GM12878 (cell line): ENCODE results near the gene SRP72. TPM values are rescaled to one million over a fixed set of nuclear protein-coding genes. Genes with fewer than 3 reads are reported as not detected.

Experiments
- ATAC-seq: fragments of 200-7000 bp; cut with Tn5 transposase; 3 replicates; pipeline ENCODE4 v1.9.1; 2020; ENCODE audit warnings: mild to moderate bottlenecking, moderate library complexity
- BruUV-seq: library from RNA; stranded (reverse); fragments of 400-500 nt; replicated peaks from 2 replicates; lab custom pipeline; 2021; lab: Mats Ljungman, UMichigan
- CTCF ChIA-PET: fragments of 300-600 bp; sonication (Branson Sonifier 250); formaldehyde crosslinking; extraction: SDS; loops from one replicate; lab custom pipeline; 2021; ENCODE audit warnings: inconsistent platforms; lab: Yijun Ruan, JAX
- POLR2A ChIA-PET: fragments of 350-600 bp; formaldehyde crosslinking; extraction: SDS; loops from one replicate; lab custom pipeline; 2021; ENCODE audit warnings: inconsistent platforms; lab: Charles Lee
- RAD21 ChIA-PET: fragments of 300-600 bp; sonication (Branson Sonifier 250); formaldehyde crosslinking; loops from one replicate; lab custom pipeline; 2023; ENCODE audit warnings: antibody characterized with exemption; ENCODE audit not compliant: unreplicated experiment; lab: Charles Lee
- SMC1A ChIA-PET: fragments of 300-600 bp; sonication (Branson Sonifier 250); formaldehyde crosslinking; loops from one replicate; lab custom pipeline; 2023; ENCODE audit not compliant: unreplicated experiment, uncharacterized antibody; lab: Charles Lee
- DNase-seq: peaks from one replicate; pipeline ENCODE4 v3.0.0-alpha.2; 2011; ENCODE audit warnings: low read depth, low spot score
- FAIRE-seq: peaks from 3 replicates; lab custom pipeline; 2011; peaks lifted over from hg19 to GRCh38; lab: Jason Lieb, UNC
- H2AFZ ChIP-seq: 2 replicates; pipeline ENCODE4 v1.6.0; 2011; ENCODE audit warnings: low read depth, low read length, control low read depth; ENCODE audit not compliant: control insufficient read depth
- H3K27ac ChIP-seq: 2 replicates; pipeline ENCODE4 v1.5.1; 2011; ENCODE audit warnings: control low read depth; ENCODE audit not compliant: control insufficient read depth, insufficient read depth
- H3K27me3 ChIP-seq, 2 experiments: replicated peaks in 1 of 2; 2 replicates each; pipeline versions ENCODE4 v1.6.0 to v1.6.1; 2011; ENCODE audit warnings: low read length in 1 of 2; ENCODE audit not compliant: control insufficient read depth in 2 of 2, insufficient read depth in 2 of 2
- H3K36me3 ChIP-seq, 2 experiments: 2 replicates each; pipeline ENCODE4 v1.5.1; 2011; ENCODE audit warnings: low read length in 1 of 2; ENCODE audit not compliant: control insufficient read depth in 2 of 2, insufficient read depth in 2 of 2
- H3K4me1 ChIP-seq: 2 replicates; pipeline ENCODE4 v1.6.1; 2011; ENCODE audit warnings: mild to moderate bottlenecking, low read length, moderate library complexity, mixed read lengths; ENCODE audit not compliant: control insufficient read depth, insufficient read depth
- H3K4me2 ChIP-seq: 2 replicates; pipeline ENCODE4 v1.6.0; 2011; ENCODE audit warnings: control low read depth; ENCODE audit not compliant: control insufficient read depth, insufficient read depth
- H3K4me3 ChIP-seq: fragments of 200-600 bp; sonication (generic); 2 replicates; pipeline ENCODE4 v1.5.1; 2016
- H3K79me2 ChIP-seq: 2 replicates; pipeline ENCODE4 v1.6.0; 2011; ENCODE audit warnings: low read length; ENCODE audit not compliant: control insufficient read depth, insufficient read depth
- H3K9ac ChIP-seq: 2 replicates; pipeline ENCODE4 v1.8.0; 2011; ENCODE audit warnings: low read length, control low read depth, mixed read lengths; ENCODE audit not compliant: control insufficient read depth, insufficient read depth
- H3K9me3 ChIP-seq: replicated peaks from 3 replicates; pipeline ENCODE4 v1.5.1; 2011; ENCODE audit warnings: mild to moderate bottlenecking, low read length; ENCODE audit not compliant: control insufficient read depth, insufficient read depth
- H4K20me1 ChIP-seq: 2 replicates; pipeline ENCODE4 v1.6.0; 2011; ENCODE audit not compliant: control insufficient read depth, insufficient read depth
- BCL11A ChIP-seq: IDR thresholded peaks from 2 replicates; pipeline ENCODE4 v1.6.1; 2011; ENCODE audit warnings: low read depth, low read length
- EP300 ChIP-seq, 2 experiments: fragments of 150-350 bp in 1 of 2; IDR thresholded peaks; 2 replicates each; pipeline ENCODE4 v1.6.1; 2011 to 2012; ENCODE audit warnings: low read depth in 2 of 2, low read length in 2 of 2, borderline replicate concordance in 1 of 2, improper control_type of control experiment in 1 of 2, inconsistent platforms in 1 of 2; ENCODE audit not compliant: control insufficient read depth in 1 of 2
- HDAC2 ChIP-seq: fragments of 200-600 bp; sonication (generic); IDR thresholded peaks from 2 replicates; pipeline ENCODE4 v1.6.1; 2017
- HDGF ChIP-seq: fragments of 450-650 bp; IDR thresholded peaks from 2 replicates; pipeline ENCODE4 v1.6.1; 2016; ENCODE audit warnings: antibody characterized with exemption
- HSF1 ChIP-seq: fragments of 150-350 bp; IDR thresholded peaks from 2 replicates; pipeline ENCODE4 v1.6.1; 2014; ENCODE audit warnings: mild to moderate bottlenecking, low read depth, low read length
- KAT2A ChIP-seq: conservative IDR thresholded peaks from 2 replicates; pipeline ENCODE4 v1.6.1; 2011; ENCODE audit warnings: low read depth, low read length; ENCODE audit not compliant: control insufficient read depth
- NFXL1 ChIP-seq: fragments of 450-650 bp; IDR thresholded peaks from 2 replicates; pipeline ENCODE4 v1.6.1; 2017; ENCODE audit warnings: antibody characterized with exemption, mild to moderate bottlenecking, borderline replicate concordance
- NR2C1 ChIP-seq: fragments of 450-650 bp; IDR thresholded peaks from 2 replicates; pipeline ENCODE4 v1.6.1; 2017; ENCODE audit warnings: antibody characterized with exemption, mild to moderate bottlenecking, moderate library complexity
- PBX3 ChIP-seq: IDR thresholded peaks from 2 replicates; pipeline ENCODE4 v1.6.1; 2011; ENCODE audit warnings: mild to moderate bottlenecking, low read depth, low read length, moderate library complexity; ENCODE audit not compliant: insufficient replicate concordance
- PRDM15 ChIP-seq: fragments of 450-650 bp; formaldehyde crosslinking; IDR thresholded peaks from 2 replicates; pipeline ENCODE4 v1.4.0; 2020; ENCODE audit warnings: mild to moderate bottlenecking, moderate library complexity
- ZNF274 ChIP-seq: IDR thresholded peaks from one replicate; pipeline ENCODE4 v1.8.0; 2011; ENCODE audit not compliant: insufficient read length, insufficient read depth
- WGBS: methylation state at CpG from one replicate; pipeline ENCODE4 v1.1.6; 2016; ENCODE audit warnings: low lambda C conversion rate; ENCODE audit not compliant: insufficient replicate concordance, insufficient coverage; ENCODE audit errors: missing lambda C conversion rate; 5-methylcytosine and 5-hydroxymethylcytosine counted together
- in situ Hi-C: fragments of 300-500 bp; cut with MboI; formaldehyde crosslinking; loops from 9 replicates; pipeline ENCODE4 v1.14.3; 2018; ENCODE audit warnings: mixed read lengths
- intact Hi-C: fragments of 100-400 bp; cut with micrococcal nuclease; formaldehyde crosslinking; loops from one replicate; pipeline ENCODE4 v1.14.2; 2022; ENCODE audit not compliant: unreplicated experiment
- polyA plus RNA-seq, 11 experiments: library from polyadenylated mRNA; depleted of rRNA in 4 of 11; unstranded in 6 of 11; stranded (reverse) in 5 of 11; fragments of >200 nt; fragmentation: Nextera tagmentation in 4 of 11; fragmentation: Illumina TruSeq in 1 of 11; extraction: Ambion mirVana in 4 of 11; extraction: Trizol in 1 of 11; gene quantifications; 1 replicate in 1 of 11; 2 replicates in 10 of 11; pipeline versions ENCODE4 v1.2.1 to v1.2.3, GENCODE V29; 2011 to 2016; ENCODE audit warnings: inconsistent platforms in 2 of 11, missing spikeins in 2 of 11, low read depth in 1 of 11
- total RNA-seq, 4 experiments: library from RNA; depleted of rRNA in 3 of 4; stranded (reverse); fragments of >200 nt in 3 of 4; fragmentation: Illumina TruSeq in 1 of 4; extraction: Trizol in 1 of 4; gene quantifications; 2 replicates each; pipeline versions ENCODE4 v1.2.1 to v1.2.3, GENCODE V29; 2013 to 2021
- TF ChIP-seq, protein P1 (sequence below), 3 experiments: IDR thresholded peaks in 2 of 3; conservative IDR thresholded peaks in 1 of 3; 2 replicates each; pipeline ENCODE4 v1.5.1; 2011; ENCODE audit warnings: low read depth in 3 of 3, low read length in 3 of 3, mild to moderate bottlenecking in 3 of 3, control low read depth in 2 of 3, moderate library complexity in 2 of 3, inconsistent platforms in 1 of 3, mixed read lengths in 1 of 3; ENCODE audit not compliant: control insufficient read depth in 2 of 3, insufficient read depth in 1 of 3; ENCODE audit errors: extremely low read depth in 1 of 3

Gene SRP72
- total and polyA plus RNA-seq, 10 of the 15 experiments (the other 5 are each of a cell fraction or from before 2014, with no cell fraction given), result 61.6 to 186 (median 133) TPM

DNA sequence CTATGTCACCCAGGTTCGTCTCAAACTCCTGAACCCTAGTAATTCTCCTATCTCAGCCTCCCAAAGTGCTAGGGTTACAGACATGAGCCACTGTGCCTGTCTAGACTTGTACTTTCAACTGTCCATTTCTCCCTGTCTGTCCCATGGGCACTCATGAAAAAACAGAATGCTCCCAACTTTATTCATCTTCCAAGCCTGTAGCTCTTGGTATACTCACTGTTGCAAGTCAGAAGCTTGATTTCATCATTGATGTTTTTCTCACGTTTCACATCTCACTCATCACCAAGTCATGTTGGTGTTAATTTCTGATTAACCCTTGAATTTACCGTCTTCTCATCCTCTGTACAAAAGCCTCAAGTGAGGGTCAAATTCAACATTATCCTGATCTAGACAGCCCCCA, 7.3 kb upstream of the SRP72 start:
- ChIA-PET CTCF (interaction anchor here (1.4 to 1.9 kb wide), 2 partner anchors 12 to 20 kb away, joined by 3 to 7 read pairs; no protein-coding TSS in a partner anchor), SMC1A (interaction anchor here (5.3 kb wide), 1 partner anchor 16 kb away, joined by 29 read pairs; no protein-coding TSS in a partner anchor), RAD21 (no interaction called here), POLR2A (interaction anchor here (0.8 to 1.6 kb wide), 2 partner anchors 9 to 18 kb away, joined by 3 read pairs; no protein-coding TSS in a partner anchor)
- no peaks in the 10 kb centered on the region for H3K9me3 ChIP-seq
- H3K79me2 ChIP-seq, result peaks cover 8% of the 10 kb centered on the region
- H3K27ac ChIP-seq, result no peak overlapping the region
- peaks cover 6 to 36% of the 10 kb centered on the region in 2 experiments for H3K36me3 ChIP-seq
- WGBS, result 89% methylated on average over 3 of the region's 3 CpGs
- no peaks in the 10 kb centered on the region for H4K20me1 ChIP-seq
- no peak overlapping the region for H3K9ac ChIP-seq
- H2AFZ ChIP-seq, result no peak overlapping the region
- H3K27me3 ChIP-seq, result no peaks in the 10 kb centered on the region
- FAIRE-seq, result no peak
- no peak overlapping the region for H3K4me3 ChIP-seq
- intact Hi-C loops, result no loop called here
- no peak for DNase-seq
- H3K4me1 ChIP-seq, result no peaks in the 10 kb centered on the region
- ATAC-seq, result no peak
- no TSS peak for BruUV-seq
- in situ Hi-C loops, result no loop called here
- TF ChIP-seq EP300 (IDR thresholded peaks at IDR 0.05; ENCODE audit: borderline replicate concordance in 1 of 2, control insufficient read depth in 1 of 2, low read depth in 2 of 2, low read length in 2 of 2), result no peak
- no peak for TF ChIP-seq HSF1
- no peak for TF ChIP-seq HDAC2
- TF ChIP-seq BCL11A, result no peak
- no peak for TF ChIP-seq PRDM15 (CRISPR knock-in tag)
- no peak for TF ChIP-seq KAT2A
- no peak for TF ChIP-seq PBX3
- TF ChIP-seq NR2C1, result no peak
- TF ChIP-seq HDGF, result no peak
- no peak for TF ChIP-seq ZNF274
- TF ChIP-seq NFXL1, result no peak
- TF ChIP-seq, protein P1, sequence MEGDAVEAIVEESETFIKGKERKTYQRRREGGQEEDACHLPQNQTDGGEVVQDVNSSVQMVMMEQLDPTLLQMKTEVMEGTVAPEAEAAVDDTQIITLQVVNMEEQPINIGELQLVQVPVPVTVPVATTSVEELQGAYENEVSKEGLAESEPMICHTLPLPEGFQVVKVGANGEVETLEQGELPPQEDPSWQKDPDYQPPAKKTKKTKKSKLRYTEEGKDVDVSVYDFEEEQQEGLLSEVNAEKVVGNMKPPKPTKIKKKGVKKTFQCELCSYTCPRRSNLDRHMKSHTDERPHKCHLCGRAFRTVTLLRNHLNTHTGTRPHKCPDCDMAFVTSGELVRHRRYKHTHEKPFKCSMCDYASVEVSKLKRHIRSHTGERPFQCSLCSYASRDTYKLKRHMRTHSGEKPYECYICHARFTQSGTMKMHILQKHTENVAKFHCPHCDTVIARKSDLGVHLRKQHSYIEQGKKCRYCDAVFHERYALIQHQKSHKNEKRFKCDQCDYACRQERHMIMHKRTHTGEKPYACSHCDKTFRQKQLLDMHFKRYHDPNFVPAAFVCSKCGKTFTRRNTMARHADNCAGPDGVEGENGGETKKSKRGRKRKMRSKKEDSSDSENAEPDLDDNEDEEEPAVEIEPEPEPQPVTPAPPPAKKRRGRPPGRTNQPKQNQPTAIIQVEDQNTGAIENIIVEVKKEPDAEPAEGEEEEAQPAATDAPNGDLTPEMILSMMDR (IDR thresholded peaks at IDR 0.05 in 2 of 3, conservative IDR thresholded peaks at IDR 0.05 in 1 of 3; ENCODE audit: control insufficient read depth in 2 of 3, extremely low read depth in 1 of 3, insufficient read depth in 1 of 3, low read depth in 3 of 3, low read length in 3 of 3), result no peak
- H3K4me2 ChIP-seq, result no peak overlapping the region
